T-helper 1 cell treated with Interleukin-12 subunit alpha and Interleukin-12 subunit beta and Interleukin-4 antibody, amounts not matched to agents 30 μg/mL and 1 μg/mL, for 36 hours (primary cell): ENCODE measurements around the gene PACRGL.

Experiments used
- H3K27ac Mint-ChIP-seq: one replicate; pipeline ENCODE4 v1.8.0; 2021; ENCODE audit warnings: mild to moderate bottlenecking, mixed read lengths
- H3K27me3 Mint-ChIP-seq: one replicate; pipeline ENCODE4 v1.8.0; 2021; ENCODE audit warnings: low read depth, mixed read lengths
- H3K36me3 Mint-ChIP-seq: one replicate; pipeline ENCODE4 v1.8.0; 2021; ENCODE audit warnings: low read depth, mixed read lengths
- H3K4me1 Mint-ChIP-seq: one replicate; pipeline ENCODE4 v1.8.0; 2021; ENCODE audit warnings: low read depth, mixed read lengths
- H3K4me3 Mint-ChIP-seq: one replicate; pipeline ENCODE4 v1.8.0; 2021; ENCODE audit warnings: mild to moderate bottlenecking, moderate library complexity, mixed read lengths
- H3K9me3 Mint-ChIP-seq: one replicate; pipeline ENCODE4 v1.8.0; 2021; ENCODE audit warnings: mixed read lengths

The PACRGL gene

GRCh38 chr4:20700007-20700761 lies at the start of gene PACRGL:
PACRGL (plus strand) TSS chr4:20700458; CDS start chr4:20704482, 4,024 bp downstream.
- Mint-ChIP-seq H3K4me3 (peak within 1 kb of the TSS; percentile 92), H3K27ac (peak within 1 kb of the TSS; percentile 88), H3K9me3 (no peaks in the 10 kb centered on the region), H3K4me1 (peaks cover 14% of the 10 kb centered on the region), H3K36me3 (peaks cover 3% of the 10 kb centered on the region), H3K27me3 (no peaks in the 10 kb centered on the region)

- H3K4me3 Mint-ChIP-seq: no peak overlapping the region
- peaks cover 4% of the 10 kb centered on the region for H3K27me3 Mint-ChIP-seq
- peaks cover 3% of the 10 kb centered on the region for H3K9me3 Mint-ChIP-seq
- H3K4me1 Mint-ChIP-seq: no peaks in the 10 kb centered on the region
- no peaks in the 10 kb centered on the region for H3K36me3 Mint-ChIP-seq
- H3K27ac Mint-ChIP-seq: no peak overlapping the region
Observed at GRCh38 chr4:20652226-20652885, 47.9 kb upstream of the PACRGL start.

- Mint-ChIP-seq H3K27me3 (peaks cover 4% of the 10 kb centered on the region), H3K4me1 (peaks cover 6% of the 10 kb centered on the region), H3K36me3 (no peaks in the 10 kb centered on the region), H3K27ac (no peak overlapping the region), H3K9me3 (no peaks in the 10 kb centered on the region), H3K4me3 (no peak overlapping the region)
Observed at GRCh38 chr4:20658456-20658855, 41.8 kb upstream of the PACRGL start.

DNA sequence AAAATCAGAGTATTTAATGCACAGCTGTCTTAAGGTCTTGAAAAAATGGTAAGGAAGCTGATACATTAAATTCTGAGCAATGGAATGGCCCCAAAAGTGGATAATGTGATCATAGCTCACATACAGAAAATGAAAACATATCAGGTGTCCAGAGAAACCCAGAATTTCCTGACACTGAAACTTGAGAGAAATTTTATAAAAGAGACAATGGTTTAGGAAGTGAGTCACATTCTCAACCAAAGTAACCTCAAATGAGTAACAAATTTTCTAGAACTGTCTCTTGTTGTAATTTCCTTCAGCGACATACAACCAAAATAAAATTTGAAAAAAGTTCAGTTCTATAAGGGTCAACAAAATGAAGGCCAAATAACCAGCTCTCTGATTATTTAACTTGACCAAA lies 37.4 kb upstream of the PACRGL start:
- H3K9me3 Mint-ChIP-seq: no peaks in the 10 kb centered on the region
- peaks cover 6% of the 10 kb centered on the region for H3K4me1 Mint-ChIP-seq
- no peak overlapping the region for H3K27ac Mint-ChIP-seq
- H3K36me3 Mint-ChIP-seq: no peaks in the 10 kb centered on the region
- no peak overlapping the region for H3K4me3 Mint-ChIP-seq
- H3K27me3 Mint-ChIP-seq: peaks cover 3% of the 10 kb centered on the region

DNA sequence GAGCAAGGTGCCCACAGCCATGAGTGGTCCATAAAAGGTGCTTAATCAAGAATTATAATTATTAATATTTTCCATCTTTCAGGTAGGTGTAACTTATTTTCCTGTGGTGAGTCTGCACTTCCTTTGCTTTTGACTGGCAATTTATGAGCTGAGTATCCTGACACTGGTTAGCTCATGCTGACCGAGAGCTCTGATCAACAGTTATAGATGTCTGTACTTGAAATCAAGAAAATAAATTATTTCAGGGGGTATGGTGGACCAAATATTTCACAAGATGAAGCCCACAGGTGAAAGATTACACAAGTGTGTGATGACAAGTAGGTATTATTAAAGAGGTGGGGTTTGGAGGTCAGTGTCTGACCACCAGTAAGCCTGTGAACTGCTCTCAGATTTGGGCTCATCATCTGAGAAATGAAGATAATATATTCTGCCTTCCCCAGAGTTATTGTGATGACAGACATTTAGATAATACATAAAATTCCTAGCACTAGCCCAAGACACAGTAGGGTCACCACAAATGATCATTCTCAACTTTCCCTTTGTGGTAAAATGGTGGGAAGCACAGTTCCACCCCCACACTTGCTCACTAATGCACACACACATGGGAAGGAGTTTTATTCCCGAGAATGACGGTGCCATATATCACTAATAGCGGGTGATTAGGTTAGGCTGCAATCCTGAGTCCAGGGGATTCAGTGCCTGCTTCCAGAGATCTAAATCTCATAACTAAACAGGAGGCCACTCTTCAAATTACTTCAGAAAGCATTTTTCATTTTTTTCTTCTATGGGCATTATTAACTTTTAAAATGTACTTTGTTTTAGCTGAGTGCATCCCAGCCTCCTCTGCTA lies 34.0 kb upstream of the PACRGL start:
- Mint-ChIP-seq H3K9me3 (no peaks in the 10 kb centered on the region), H3K4me1 (peaks cover 6% of the 10 kb centered on the region), H3K27me3 (peaks cover 3% of the 10 kb centered on the region), H3K27ac (no peak overlapping the region), H3K36me3 (no peaks in the 10 kb centered on the region), H3K4me3 (no peak overlapping the region)

DNA sequence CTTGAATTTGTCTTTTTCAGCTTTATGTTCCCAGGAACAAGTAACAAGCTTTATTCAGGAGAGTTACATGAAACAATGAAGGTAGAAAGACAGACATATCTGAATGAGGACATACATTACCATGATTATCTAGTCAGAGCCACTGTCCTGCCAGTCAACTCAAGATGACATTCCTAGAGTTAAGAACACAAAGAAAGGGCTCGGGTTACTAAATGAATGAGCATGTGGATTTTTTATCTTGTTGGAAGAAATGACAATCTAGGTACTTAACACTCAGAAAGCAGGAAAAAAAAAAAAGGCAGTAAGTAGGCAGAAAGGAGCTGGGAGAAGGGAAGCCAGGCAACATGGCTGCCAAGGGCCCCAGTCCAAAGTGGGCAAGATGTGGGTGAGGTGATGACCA lies 28.0 kb upstream of the PACRGL start:
- Mint-ChIP-seq H3K9me3 (no peaks in the 10 kb centered on the region), H3K27ac (no peak overlapping the region), H3K36me3 (no peaks in the 10 kb centered on the region), H3K4me3 (no peak overlapping the region), H3K27me3 (no peaks in the 10 kb centered on the region), H3K4me1 (no peaks in the 10 kb centered on the region)

DNA sequence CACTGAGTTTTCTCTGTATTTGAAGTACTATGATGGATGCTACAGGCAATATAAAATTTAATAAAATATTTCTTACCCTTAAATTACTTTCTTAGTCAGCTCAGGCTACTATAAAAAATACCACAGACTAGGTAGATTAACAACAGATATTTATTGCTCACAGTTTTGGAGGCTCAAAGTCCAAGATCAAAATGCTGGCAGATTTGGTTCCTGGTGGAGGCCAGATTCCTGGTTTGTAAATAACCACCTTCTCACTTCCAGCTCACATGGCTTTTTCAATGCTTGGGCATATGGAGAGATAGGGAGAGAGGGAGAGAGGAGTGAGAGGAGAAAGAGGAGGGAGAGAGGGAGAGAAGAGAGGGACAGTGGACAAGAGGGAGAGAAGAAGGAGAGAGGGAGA lies 24.5 kb upstream of the PACRGL start:
- Mint-ChIP-seq H3K4me1 (no peaks in the 10 kb centered on the region), H3K27ac (no peak overlapping the region), H3K27me3 (no peaks in the 10 kb centered on the region), H3K9me3 (no peaks in the 10 kb centered on the region), H3K4me3 (no peak overlapping the region), H3K36me3 (no peaks in the 10 kb centered on the region)

- Mint-ChIP-seq H3K27ac (no peak overlapping the region), H3K27me3 (peaks cover 2% of the 10 kb centered on the region), H3K36me3 (no peaks in the 10 kb centered on the region), H3K9me3 (no peaks in the 10 kb centered on the region), H3K4me3 (no peak overlapping the region), H3K4me1 (no peaks in the 10 kb centered on the region)
Observed at GRCh38 chr4:20676501-20677197, 23.6 kb upstream of the PACRGL start.

DNA sequence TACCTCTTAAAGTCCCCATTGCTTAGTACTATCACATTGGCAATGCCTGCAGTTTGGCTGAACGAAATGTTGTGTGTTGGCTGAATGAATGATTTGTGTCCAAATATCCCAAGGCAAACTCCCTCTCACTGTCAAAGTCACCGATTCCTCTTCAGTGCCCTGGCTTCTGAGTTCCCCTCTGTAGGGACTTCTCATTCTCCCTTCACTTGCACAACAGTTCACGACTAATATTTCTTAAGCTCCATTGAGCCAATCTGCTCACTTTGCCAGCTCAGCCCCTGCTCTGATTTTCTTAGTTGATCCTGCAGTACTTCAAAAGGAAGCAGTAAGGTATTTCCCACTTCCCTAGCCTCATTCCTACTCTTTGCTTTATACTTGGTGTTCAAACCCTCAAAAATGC lies 21.9 kb upstream of the PACRGL start:
- no peak overlapping the region for H3K4me3 Mint-ChIP-seq
- no peaks in the 10 kb centered on the region for H3K36me3 Mint-ChIP-seq
- H3K9me3 Mint-ChIP-seq: no peaks in the 10 kb centered on the region
- H3K27ac Mint-ChIP-seq: no peak overlapping the region
- H3K4me1 Mint-ChIP-seq: no peaks in the 10 kb centered on the region
- H3K27me3 Mint-ChIP-seq: peaks cover 4% of the 10 kb centered on the region

DNA sequence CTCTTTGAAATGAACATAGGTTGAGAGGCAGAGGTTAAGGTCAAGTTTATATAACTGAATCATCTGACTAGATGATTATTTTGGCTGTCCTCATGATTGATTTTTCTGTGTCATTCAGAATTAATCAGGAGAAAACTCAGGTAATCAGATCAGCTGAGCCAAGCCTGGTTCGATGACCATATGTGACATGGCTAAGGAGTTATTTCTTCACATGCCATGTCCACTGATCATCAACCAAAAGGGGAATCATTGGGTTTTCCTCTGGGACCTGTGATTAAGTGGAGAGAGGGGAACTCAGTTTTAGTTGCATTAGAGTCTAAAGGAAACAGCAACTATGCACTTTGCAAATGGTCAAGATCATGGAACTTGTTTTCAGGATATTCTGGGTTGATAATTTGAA lies 20.3 kb upstream of the PACRGL start:
- Mint-ChIP-seq H3K27ac (no peak overlapping the region), H3K4me1 (no peaks in the 10 kb centered on the region), H3K4me3 (no peak overlapping the region), H3K36me3 (no peaks in the 10 kb centered on the region), H3K27me3 (peaks cover 4% of the 10 kb centered on the region), H3K9me3 (no peaks in the 10 kb centered on the region)

DNA sequence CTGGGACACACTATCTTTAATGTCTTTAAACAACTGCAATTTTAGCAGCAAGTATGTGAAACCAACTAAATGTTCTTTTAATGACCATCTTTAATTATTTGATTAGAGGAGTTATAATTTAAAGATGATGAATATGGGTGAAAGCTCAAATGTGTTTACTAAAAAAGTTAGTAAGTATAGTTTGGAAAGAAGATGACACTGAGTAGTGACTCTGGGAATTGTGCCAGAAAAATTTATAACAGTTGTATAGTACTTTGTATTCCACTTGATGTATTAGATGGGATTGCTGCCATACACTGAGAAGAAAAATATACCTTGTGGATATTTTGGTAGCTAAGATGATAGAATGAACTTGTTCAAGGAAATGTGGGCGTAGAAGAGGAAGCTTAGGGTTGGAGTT lies 19.5 kb upstream of the PACRGL start:
- no peaks in the 10 kb centered on the region for H3K4me1 Mint-ChIP-seq
- no peak overlapping the region for H3K4me3 Mint-ChIP-seq
- H3K9me3 Mint-ChIP-seq: no peaks in the 10 kb centered on the region
- no peak overlapping the region for H3K27ac Mint-ChIP-seq
- peaks cover 4% of the 10 kb centered on the region for H3K27me3 Mint-ChIP-seq
- no peaks in the 10 kb centered on the region for H3K36me3 Mint-ChIP-seq

GRCh38 chr4:20681271-20681670 lies 19.0 kb upstream of the PACRGL start:
- H3K9me3 Mint-ChIP-seq: no peaks in the 10 kb centered on the region
- no peaks in the 10 kb centered on the region for H3K4me1 Mint-ChIP-seq
- no peaks in the 10 kb centered on the region for H3K36me3 Mint-ChIP-seq
- H3K4me3 Mint-ChIP-seq: no peak overlapping the region
- peaks cover 4% of the 10 kb centered on the region for H3K27me3 Mint-ChIP-seq
- no peak overlapping the region for H3K27ac Mint-ChIP-seq

DNA sequence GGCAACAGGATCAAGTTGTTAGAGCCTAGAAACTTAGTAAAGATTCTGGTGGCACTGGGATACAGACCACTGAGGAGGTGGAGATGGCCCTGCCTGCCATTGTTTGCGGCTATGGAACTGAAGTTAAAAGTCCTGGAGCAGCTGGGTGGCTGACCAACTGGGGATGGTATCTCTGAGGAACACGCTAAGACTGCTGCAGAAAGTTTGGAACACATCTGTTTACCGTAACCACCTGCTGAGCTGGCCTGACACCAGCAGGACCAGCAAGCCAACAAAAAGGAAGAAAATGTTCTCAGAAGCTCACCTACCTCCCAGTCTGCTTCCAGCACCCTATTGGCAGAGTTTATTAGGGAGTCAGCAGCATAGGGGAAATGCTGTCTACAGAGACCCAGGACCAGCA lies 17.4 kb upstream of the PACRGL start:
- Mint-ChIP-seq H3K27ac (no peak overlapping the region), H3K4me1 (no peaks in the 10 kb centered on the region), H3K4me3 (no peak overlapping the region), H3K27me3 (peaks cover 4% of the 10 kb centered on the region), H3K9me3 (no peaks in the 10 kb centered on the region), H3K36me3 (no peaks in the 10 kb centered on the region)

- Mint-ChIP-seq H3K27ac (no peak overlapping the region), H3K4me1 (no peaks in the 10 kb centered on the region), H3K27me3 (peaks cover 4% of the 10 kb centered on the region), H3K9me3 (no peaks in the 10 kb centered on the region), H3K4me3 (no peak overlapping the region), H3K36me3 (no peaks in the 10 kb centered on the region)
Observed at GRCh38 chr4:20683766-20684165, 16.5 kb upstream of the PACRGL start.
